GM23338 (cell line): ENCODE data around the gene AKR7A3.

Experiments used
- CREB1 ChIP-seq: fragments of 250-450 bp; sonication (Bioruptor Pico); IDR thresholded peaks from 2 replicates; pipeline ENCODE4 v1.5.0; 2020; ENCODE audit warnings: low read depth, mild to moderate bottlenecking, moderate library complexity
- EZH2 ChIP-seq: fragments of 200-600 bp; sonication (generic); IDR thresholded peaks from one replicate; pipeline ENCODE4 v1.8.0; 2017; ENCODE audit warnings: antibody characterized with exemption, mild to moderate bottlenecking, low read depth; ENCODE audit not compliant: unreplicated experiment
- EZH2phosphoT487 ChIP-seq: fragments of 200-600 bp; sonication (generic); IDR thresholded peaks from one replicate; pipeline ENCODE4 v1.8.1; 2018; ENCODE audit warnings: antibody characterized with exemption; ENCODE audit not compliant: unreplicated experiment
- JUNB ChIP-seq: IDR thresholded peaks from one replicate; pipeline ENCODE4 v1.6.1; 2016; ENCODE audit warnings: antibody characterized with exemption; ENCODE audit not compliant: unreplicated experiment
- NANOG ChIP-seq: IDR thresholded peaks from 2 replicates; pipeline ENCODE4 v1.6.1; 2016; ENCODE audit warnings: antibody characterized with exemption, borderline replicate concordance
- POLR2AphosphoS5 ChIP-seq: IDR thresholded peaks from 2 replicates; pipeline ENCODE4 v1.6.1; 2016; ENCODE audit warnings: antibody characterized with exemption, low read depth
- REST ChIP-seq: IDR thresholded peaks from one replicate; pipeline ENCODE4 v1.6.1; 2018; ENCODE audit warnings: antibody characterized with exemption; ENCODE audit not compliant: unreplicated experiment
- ZNF462 ChIP-seq: fragments of 250-450 bp; sonication (Bioruptor Pico); IDR thresholded peaks from 2 replicates; pipeline ENCODE4 v1.5.0; 2020; ENCODE audit warnings: mild to moderate bottlenecking, moderate library complexity
- TF ChIP-seq, protein P1 (sequence below), 2 experiments: fragments of 200-600 bp in 1 of 2; sonication (generic) in 1 of 2; conservative IDR thresholded peaks; 2 replicates each; pipeline versions ENCODE4 v1.5.1 to v1.6.1; 2016 to 2017; ENCODE audit warnings: antibody characterized with exemption in 2 of 2, low read depth in 2 of 2, mild to moderate bottlenecking in 2 of 2, moderate library complexity in 1 of 2

DNA sequence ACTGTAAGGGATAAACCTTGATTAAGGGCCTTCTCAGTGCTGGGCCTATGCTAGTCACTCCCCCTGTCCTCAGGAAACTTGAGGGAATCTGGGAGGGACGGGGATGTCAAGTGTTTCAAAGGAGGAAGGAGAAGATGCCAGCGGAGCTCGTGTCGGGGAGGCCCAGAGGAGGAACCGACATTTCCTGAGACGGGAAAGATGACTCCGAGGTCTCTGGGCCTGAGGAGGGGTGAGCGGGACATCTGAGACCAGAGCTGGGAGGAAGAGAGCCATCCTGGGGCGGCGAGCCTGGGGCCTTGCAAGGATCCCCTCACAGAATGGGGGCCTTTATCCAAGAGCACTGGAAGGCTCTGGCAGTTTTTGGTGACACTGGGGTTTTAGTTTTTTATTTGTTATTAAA, 33.9 kb upstream of the AKR7A3 start:
- TF ChIP-seq, protein P1, sequence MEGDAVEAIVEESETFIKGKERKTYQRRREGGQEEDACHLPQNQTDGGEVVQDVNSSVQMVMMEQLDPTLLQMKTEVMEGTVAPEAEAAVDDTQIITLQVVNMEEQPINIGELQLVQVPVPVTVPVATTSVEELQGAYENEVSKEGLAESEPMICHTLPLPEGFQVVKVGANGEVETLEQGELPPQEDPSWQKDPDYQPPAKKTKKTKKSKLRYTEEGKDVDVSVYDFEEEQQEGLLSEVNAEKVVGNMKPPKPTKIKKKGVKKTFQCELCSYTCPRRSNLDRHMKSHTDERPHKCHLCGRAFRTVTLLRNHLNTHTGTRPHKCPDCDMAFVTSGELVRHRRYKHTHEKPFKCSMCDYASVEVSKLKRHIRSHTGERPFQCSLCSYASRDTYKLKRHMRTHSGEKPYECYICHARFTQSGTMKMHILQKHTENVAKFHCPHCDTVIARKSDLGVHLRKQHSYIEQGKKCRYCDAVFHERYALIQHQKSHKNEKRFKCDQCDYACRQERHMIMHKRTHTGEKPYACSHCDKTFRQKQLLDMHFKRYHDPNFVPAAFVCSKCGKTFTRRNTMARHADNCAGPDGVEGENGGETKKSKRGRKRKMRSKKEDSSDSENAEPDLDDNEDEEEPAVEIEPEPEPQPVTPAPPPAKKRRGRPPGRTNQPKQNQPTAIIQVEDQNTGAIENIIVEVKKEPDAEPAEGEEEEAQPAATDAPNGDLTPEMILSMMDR (conservative IDR thresholded peaks at IDR 0.05; ENCODE audit: low read depth in 2 of 2) = no peak
- no peak for TF ChIP-seq POLR2AphosphoS5
- no peak for TF ChIP-seq CREB1 (CRISPR knock-in tag)
- no peak for TF ChIP-seq EZH2phosphoT487
- no peak for TF ChIP-seq EZH2
- TF ChIP-seq REST = no peak
- TF ChIP-seq NANOG = no peak
- TF ChIP-seq ZNF462 (CRISPR knock-in tag) = no peak
- TF ChIP-seq JUNB = no peak
